ENCODE data around the gene NAV3.

NAV3 gene

GRCh38 chr12:77830583-77831351 lies at the start of gene NAV3:
Gene NAV3 (plus strand): TSS chr12:77830894. CDS start chr12:77831462, 568 bp downstream.
- DNase-seq (ENCODE audit: extremely low read depth, low read depth), result no peak
- TF ChIP-seq CTCF (IDR thresholded peaks at IDR 0.05; ENCODE audit: low read depth, low read length), result no peak

GRCh38 chr12:77782034-77782433 lies 48.7 kb upstream of the NAV3 start:
- TF ChIP-seq CTCF (IDR thresholded peaks at IDR 0.05; ENCODE audit: low read depth, low read length), result no peak
- no peak for DNase-seq (ENCODE audit: extremely low read depth, low read depth)

- no peak for TF ChIP-seq CTCF (IDR thresholded peaks at IDR 0.05; ENCODE audit: low read depth, low read length)
- DNase-seq (ENCODE audit: extremely low read depth, low read depth), result no peak
Observed at GRCh38 chr12:77782766-77783165, 47.9 kb upstream of the NAV3 start.

GRCh38 chr12:77785211-77785610 lies 45.5 kb upstream of the NAV3 start:
- DNase-seq (ENCODE audit: extremely low read depth, low read depth), result no peak
- TF ChIP-seq CTCF (IDR thresholded peaks at IDR 0.05; ENCODE audit: low read depth, low read length), result no peak

- no peak; the same call in 1 of the 2 replicates for TF ChIP-seq CTCF (IDR thresholded peaks at IDR 0.05; ENCODE audit: low read depth, low read length)
- no peak for DNase-seq (ENCODE audit: extremely low read depth, low read depth)
Observed at GRCh38 chr12:77786675-77787074, 44.0 kb upstream of the NAV3 start.

- TF ChIP-seq CTCF (IDR thresholded peaks at IDR 0.05; ENCODE audit: low read depth, low read length), result no peak
- DNase-seq (ENCODE audit: extremely low read depth, low read depth), result no peak
Observed at GRCh38 chr12:77788231-77789168, 42.2 kb upstream of the NAV3 start.

GRCh38 chr12:77795699-77796098 lies 35.0 kb upstream of the NAV3 start:
- no peak for DNase-seq (ENCODE audit: extremely low read depth, low read depth)
- TF ChIP-seq CTCF (IDR thresholded peaks at IDR 0.05; ENCODE audit: low read depth, low read length), result no peak
